Stimulated activated naive CD8-positive, alpha-beta T cell treated with anti-CD3 and anti-CD28 coated beads, Interleukin-15, Interleukin-2, amounts not matched to agents 100 U/mL and 50 U/mL, for 24 hours (primary cell): Measurements from ENCODE around the gene MAPRE2.
A peak's percentile ranks its signal among the peaks of the same experiment; 100 is the strongest.

Source experiments
- ATAC-seq: fragments of 150-1000 bp; cut with Tn5 transposase; one replicate; pipeline ENCODE4 v1.10.0; 2021
- DNase-seq: peaks from one replicate; pipeline ENCODE4 v3.0.0; 2021

MAPRE2 gene

DNA sequence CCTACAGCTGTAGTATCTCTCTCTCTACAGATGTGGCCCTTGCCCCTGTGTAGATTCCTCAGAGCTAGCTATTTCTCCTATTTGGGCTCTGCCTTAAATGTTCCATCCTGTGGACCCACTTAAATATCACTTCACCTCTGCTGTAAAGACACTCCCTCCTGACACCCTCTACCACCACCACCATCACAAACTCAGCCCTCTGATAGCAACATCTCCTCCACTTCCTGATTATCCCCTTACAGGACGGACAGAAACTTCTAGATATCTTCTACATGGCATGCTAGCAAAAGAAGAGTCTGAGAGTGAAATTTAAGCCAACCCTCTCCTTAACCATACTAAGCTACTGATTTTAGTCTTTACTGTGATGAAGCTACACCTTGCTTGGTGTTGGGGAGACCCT, 3.2 kb upstream of the MAPRE2 start:
- ATAC-seq = no peak

DNA sequence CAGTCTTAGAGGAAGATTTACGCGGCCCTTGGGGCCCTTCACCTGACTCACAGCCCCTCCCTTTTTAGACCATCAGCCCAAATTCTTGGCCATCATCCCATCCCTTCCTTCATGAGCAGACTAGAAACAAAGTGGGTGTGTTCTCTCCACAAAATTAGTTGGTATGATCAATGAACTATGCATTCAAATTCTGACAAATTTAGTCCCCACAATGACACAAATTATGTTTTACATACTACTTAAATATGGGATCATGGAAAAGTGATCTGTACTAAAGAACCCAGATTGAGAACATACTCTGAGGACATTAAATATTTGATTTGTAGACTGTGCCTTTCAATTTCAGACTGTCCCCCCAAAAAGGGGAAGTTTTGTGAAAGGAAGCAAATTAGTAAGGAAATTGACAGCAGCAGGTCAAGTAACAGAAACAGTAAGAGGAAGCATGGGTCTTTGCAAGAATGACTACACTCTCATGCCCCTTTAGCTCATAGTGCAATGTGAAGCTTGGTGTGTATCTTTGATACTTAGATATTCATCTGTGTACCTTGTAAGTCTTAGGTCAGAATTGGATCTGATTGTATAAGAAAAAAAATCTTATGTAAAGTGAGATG, 2.2 kb upstream of the MAPRE2 start:
- ATAC-seq (no peak), DNase-seq (no peak)

More for the DNA sequence above, 3.2 kb upstream of the MAPRE2 start:
- no peak for DNase-seq

GRCh38 chr18:35040638-35040987, 600 bp upstream of the MAPRE2 start:
- no peak for ATAC-seq

GRCh38 chr18:35041815-35042387, 688 bp downstream of the MAPRE2 start:
- DNase-seq = no peak

More at GRCh38 chr18:35040638-35040987, 600 bp upstream of the MAPRE2 start:
- DNase-seq = no peak

DNA sequence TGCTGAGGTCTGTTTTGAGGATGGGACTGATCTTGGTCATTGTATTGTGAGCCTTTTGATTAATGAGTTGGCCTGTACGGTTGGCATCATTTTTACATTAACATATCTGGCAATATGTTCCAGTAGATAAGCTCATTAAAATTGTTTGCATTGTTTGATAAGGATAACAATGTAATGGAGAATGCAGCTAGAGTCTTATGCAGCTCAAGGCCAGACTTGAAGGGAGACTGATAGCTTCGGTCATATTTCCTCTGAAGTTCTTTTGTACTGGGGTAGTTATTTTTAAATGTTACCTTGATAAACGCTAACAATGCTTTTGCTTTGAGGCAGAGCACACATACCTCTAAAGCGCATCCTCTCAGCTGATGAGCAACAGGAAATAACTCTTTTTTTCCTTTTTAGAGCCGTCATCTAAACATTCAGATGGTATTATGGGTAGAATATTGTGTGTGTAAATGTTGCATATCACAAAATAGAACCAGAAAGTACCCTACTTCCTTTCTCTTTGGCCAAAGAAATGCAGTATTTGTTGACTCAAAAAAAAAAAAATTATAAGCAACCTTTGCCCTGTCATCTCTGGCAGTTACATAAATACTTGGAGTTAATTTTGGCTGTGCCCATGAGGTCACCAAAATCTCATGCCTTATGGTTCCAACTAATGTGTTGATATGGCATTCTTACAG, 1.3 kb downstream of the MAPRE2 start:
- peak; percentile 37 for ATAC-seq
- DNase-seq = no peak

More at GRCh38 chr18:35041815-35042387, 688 bp downstream of the MAPRE2 start:
- ATAC-seq = no peak

- ATAC-seq = no peak
Measured at GRCh38 chr18:35043207-35043606, 2.0 kb downstream of the MAPRE2 start.

DNA sequence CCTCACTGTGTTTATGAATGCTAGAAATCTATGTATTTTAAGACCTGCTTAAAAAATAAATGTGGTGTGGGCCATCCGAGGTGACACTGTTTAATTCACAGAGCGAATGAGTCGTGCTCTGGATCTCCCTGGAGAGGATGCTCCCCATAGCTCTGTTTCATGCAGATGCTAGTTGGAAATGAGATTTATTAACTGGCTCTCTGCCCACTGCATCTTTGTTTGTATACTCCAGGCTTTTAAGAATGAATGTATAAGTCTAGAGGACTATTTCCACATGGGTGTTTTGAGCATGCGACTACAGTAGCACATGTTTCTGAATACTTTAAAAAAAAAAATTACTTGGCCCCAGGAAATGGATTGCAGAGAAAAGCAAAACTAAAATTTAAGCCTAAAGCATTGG, 3.9 kb downstream of the MAPRE2 start:
- ATAC-seq (no peak), DNase-seq (no peak)

More at GRCh38 chr18:35043207-35043606, 2.0 kb downstream of the MAPRE2 start:
- DNase-seq = no peak

DNA sequence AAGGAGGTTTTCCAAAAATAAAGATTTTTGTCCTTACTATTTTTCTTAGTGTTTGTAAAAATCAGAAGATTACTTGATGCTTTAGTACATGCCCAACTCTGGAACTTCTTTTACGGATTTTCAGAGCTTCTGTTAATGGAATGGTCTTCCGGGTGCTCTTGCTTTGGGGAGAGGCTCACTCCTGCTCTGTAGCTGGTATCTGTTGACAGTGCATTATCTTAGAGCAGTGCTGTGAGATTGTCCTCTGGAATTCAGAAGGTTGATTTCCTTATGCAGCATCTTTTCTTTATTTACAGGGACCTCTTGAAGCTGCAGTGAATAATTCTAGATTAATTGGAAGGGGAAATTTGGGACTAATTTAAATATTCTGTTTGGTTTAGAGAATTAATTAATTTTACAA, 4.6 kb downstream of the MAPRE2 start:
- ATAC-seq = no peak
- no peak for DNase-seq

DNA sequence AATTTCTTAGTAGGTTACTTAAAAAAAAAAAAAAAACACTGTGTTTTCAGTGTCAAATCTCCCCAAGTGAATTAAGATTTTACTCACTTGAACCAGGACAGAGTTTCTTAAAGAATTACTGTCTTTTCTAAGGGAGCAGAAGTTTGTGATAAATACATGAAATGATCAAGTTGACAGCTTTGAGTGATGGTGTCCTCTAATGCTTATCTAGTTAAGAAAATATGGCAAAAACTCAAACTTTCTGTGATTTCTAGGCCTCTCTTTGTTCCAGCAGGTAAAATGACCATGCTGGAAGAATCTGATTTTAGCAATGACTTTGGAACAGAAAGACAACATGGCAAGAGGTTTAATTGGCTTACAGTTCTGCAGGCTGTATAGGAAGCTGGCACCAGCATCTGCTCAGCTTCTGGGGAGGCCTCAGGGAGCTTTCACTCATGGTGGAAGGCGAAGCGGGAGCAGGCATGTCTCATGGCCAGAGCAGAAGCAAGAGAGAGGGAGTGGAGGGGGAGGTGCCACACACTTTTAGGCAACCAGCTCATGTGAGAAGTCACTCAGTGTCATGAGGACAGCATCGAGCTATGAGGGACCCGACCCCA, 6.6 kb downstream of the MAPRE2 start:
- ATAC-seq (no peak), DNase-seq (no peak)

- no peak for DNase-seq
- ATAC-seq = no peak
Measured at GRCh38 chr18:35049111-35050027, 8.2 kb downstream of the MAPRE2 start.

GRCh38 chr18:35050028-35050546, 8.9 kb downstream of the MAPRE2 start:
- DNase-seq (no peak), ATAC-seq (peak; percentile 70)

DNA sequence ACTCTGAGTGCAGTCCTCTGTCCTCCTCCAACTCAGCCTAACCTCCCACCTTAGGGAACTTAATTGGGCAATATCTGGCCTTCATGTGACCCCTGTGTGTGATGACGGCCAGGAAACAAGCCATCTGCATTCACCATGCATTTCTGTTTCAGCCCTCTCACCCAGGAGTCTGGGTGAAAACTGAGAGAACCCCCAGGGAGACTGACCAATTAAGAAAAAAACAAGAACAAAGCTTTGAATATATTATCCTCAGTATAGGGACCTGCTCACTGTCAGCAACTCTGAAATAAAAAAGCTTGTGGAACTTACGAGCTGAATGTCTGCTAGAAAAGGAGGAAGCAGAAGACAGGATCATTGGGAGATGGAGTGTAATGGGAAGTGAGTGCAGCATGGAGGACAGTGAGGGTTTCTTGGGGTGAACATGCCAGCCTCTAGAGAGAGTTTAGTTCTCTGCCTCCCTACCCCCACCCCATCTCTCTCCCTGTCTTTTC, 9.5 kb downstream of the MAPRE2 start:
- DNase-seq = no peak
- no peak for ATAC-seq

DNA sequence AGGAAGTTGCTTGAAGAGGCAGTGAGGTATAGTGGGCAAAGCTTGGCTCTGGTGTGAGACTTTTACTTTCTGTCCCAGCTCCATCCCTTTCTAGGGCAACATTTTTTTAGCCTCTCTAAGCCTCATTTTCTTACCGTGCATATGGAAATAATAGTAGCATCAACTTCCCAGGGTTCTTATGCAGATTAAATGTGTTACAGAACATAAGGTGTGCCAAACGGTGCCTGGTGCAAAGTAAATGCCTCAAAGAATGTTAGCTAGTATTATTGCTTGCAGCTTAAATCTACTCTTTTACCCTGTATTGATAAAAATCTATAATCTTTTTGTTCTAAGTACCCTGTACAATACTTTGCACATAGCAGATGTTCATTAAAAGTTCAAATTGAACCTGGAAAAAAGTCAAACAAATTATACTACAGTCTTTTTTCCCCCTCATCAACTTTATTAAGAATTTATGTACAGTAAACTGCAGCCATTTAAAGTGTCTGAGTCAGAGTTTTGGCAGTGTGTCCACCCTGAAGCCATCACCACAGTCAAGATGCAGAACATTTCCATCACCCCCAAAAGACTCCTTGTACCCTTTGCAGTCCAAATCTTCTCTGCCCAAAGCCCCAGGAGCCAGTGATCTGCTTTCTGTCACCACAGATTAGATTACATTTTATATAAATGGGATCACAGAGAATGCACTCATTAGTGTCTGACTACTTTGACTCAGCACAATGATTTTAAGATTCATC, 10.6 kb downstream of the MAPRE2 start:
- DNase-seq (no peak), ATAC-seq (no peak)

- DNase-seq = no peak
- no peak for ATAC-seq
Measured at GRCh38 chr18:35054401-35054800, 13.2 kb downstream of the MAPRE2 start.

DNA sequence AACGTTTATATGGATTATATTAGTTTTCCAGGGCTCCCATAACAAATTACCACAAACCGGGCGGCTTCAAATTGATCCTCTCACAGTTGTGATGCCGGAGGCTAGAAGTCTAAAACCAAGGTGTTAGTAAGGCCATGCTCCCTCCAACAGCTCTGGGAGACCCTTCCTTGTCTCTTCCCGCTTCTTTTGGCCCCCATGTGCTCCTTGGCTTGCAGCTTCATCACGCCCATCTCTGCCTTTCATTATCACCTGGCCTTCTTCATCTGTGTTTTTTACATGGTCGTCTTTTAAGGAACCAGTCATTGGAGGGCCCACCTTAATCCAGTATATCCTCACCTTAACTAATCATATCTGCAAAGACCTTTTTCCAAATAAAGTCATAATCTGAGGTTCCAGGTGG, 13.9 kb downstream of the MAPRE2 start:
- ATAC-seq = no peak

DNA sequence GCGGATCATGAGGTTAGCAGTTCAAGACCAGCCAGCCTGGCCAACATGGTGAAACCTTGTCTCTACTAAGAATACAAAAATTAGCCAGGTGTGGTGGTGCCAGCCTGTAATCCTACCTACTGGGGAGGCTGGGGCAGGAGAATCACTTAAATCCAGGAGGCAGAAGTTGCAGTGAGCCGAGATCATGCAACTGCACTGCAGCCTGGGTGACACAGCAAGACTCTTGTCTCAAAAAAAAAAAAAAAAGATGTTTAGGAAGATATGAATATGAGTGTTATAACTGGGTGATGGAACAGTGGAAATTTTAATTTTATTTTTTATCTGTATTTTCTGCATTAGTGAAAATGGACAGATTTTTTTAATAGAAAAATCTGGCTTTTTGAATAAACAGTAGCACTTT, 14.5 kb downstream of the MAPRE2 start:
- ATAC-seq (no peak), DNase-seq (no peak)

More for the DNA sequence above, 13.9 kb downstream of the MAPRE2 start:
- DNase-seq = no peak

GRCh38 chr18:35059280-35059927, 18.2 kb downstream of the MAPRE2 start:
- ATAC-seq = no peak
- DNase-seq = no peak

- no peak for ATAC-seq
- no peak for DNase-seq
Measured at GRCh38 chr18:35060122-35060815, 19.1 kb downstream of the MAPRE2 start.

GRCh38 chr18:35061336-35061735, 20.1 kb downstream of the MAPRE2 start:
- ATAC-seq (no peak), DNase-seq (no peak)

GRCh38 chr18:35061804-35062203, 20.6 kb downstream of the MAPRE2 start:
- ATAC-seq = no peak
- DNase-seq = no peak
